HG03103 (cell line): ENCODE results near the gene EXOC4.

ENCODE experiments used
- ATAC-seq: cut with Tn5 transposase; IDR thresholded peaks from one replicate; pipeline ENCODE4 v1.9.1; 2021; ENCODE audit warnings: low read depth; ENCODE audit not compliant: unreplicated experiment

Gene EXOC4

GRCh38 chr7:133409966-133410365 is 157.1 kb downstream of the EXOC4 start:
- no peak for ATAC-seq

DNA sequence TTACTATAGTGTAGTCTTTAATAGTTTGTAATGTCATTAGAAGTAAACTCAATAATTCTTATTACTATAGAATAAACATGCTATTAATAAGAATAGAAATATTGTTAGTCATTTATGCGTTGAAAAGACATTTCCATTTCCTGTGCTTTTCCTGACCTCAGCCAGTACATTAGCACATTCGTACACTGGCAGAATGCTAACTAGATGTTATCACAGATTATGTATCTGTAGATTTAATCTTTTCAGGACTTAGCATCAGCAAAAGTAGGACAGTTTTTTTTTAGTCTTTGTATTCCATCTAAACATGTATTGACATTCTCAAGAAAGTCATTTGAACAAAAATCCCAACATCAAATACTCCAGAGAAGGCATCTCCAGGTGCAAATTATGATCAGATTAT is 158.5 kb downstream of the EXOC4 start:
- no peak for ATAC-seq

DNA sequence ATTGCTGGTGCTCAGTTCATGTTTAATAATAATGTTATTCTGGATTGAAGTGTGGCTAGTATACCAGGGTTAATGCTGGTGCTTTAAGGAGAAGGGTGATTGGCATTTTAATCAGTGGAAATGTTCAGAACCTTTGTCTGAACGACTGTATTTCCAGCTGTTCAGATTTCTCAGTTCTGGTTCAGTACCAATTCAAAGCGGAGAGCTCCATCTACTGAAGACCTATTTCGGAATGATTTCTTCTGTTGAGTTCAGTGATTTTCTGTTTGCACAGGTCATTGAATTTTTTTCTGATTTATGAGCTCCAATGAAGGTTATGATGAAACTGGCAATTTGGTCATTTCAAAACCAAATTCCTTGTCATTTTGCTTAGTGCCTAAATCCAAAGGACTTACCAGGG is 160.1 kb downstream of the EXOC4 start:
- no peak for ATAC-seq

GRCh38 chr7:133419041-133419440 is 166.2 kb downstream of the EXOC4 start:
- ATAC-seq = no peak

DNA sequence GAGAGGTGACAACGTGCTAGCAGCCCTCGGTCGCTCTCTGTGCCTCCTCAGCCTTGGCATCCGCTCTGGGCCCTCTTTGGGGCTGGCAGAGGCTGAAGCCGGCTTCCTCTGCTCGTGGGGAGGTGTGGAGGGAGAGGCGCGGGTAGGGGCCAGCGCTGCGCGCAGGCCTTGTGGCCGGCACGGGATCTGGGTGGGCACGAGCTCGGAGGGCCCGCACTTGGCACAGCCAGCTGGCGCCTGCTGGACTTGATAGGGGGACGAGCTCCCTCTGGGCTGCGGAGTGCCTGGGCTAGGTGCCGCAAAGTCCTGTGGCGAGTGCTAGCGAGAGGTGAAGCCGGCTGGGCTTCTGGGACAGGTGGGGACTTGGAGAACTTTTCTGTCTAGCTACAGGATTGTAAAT is 170.7 kb downstream of the EXOC4 start:
- no peak for ATAC-seq

GRCh38 chr7:133428326-133428725 is 175.4 kb downstream of the EXOC4 start:
- no peak for ATAC-seq

DNA sequence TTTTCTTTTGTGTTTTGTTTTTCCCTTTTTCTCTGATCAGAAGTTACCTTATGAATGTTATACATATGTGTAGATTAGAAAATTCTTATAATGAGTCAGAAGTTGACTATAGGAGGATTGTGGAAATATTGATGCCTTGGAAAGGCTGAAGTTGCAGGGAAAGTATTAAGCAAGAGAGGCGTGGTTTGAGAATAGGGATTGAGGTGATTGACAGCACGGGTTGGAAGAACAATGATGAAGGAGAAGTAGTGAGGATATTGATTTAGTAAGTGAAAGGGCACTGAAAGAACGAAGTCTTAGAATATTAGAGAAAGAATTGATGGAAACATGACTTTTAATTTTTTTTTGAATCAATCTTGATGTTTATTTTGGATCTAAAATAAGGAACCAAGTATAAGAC is 176.0 kb downstream of the EXOC4 start:
- no peak for ATAC-seq

GRCh38 chr7:133429371-133429770 is 176.5 kb downstream of the EXOC4 start:
- no peak for ATAC-seq

DNA sequence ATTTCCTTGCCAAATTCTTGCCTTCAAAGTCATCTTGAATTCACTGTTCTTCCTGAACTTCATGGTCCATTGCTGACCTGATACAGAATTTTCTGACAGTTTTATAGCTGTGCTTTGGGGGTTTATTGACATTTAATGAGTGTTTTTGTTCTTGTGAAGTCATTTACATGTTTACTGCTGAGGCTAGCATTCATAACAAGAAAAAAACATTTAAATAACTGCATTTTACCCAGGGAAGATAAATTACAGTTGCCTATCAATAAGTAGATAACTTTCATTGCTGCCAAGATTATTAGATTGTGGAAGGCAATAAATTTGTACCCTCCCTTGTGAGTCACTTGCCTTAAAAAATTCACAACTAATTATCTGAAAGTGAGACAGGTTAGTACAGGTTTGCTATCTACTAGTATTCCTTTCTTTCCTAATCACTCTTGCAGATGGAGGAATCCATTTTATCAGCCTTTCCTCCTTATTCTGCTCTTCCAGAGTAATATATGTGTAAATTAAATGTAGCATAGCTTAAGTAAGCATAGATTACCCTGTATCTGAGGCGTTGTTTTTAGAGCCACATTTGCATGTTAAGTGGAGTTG is 178.4 kb downstream of the EXOC4 start:
- ATAC-seq = no peak

DNA sequence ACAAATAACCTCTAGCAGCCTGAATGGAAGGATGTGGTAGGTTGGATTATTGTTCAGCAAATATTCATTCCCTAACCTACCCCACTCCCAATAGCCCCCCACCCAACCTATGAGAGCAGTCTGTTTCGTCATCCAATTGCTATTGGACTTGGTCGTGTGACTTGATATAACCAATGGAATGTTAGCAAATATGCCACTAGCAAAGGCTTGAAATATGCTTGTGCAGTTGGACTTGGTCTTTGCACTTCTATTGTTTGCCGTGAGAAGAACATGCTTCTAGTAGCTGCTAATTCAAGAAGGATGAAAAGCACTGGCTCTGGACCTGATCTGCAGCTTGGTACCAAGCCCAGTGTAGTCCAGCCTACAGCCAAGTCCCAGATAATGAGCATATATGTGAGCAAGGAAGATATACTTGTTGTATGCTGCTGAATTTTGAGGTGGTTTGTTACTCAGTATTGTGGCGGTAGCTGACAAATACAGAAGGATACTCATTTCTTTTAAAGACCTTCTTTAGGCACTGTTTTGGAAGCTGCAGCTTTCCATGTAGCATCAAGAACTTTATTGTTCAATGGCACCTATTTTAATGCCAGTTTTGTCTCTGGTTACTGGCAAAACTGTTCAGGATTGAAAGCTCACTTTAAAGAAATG is 180.4 kb downstream of the EXOC4 start:
- no peak for ATAC-seq

GRCh38 chr7:133434246-133434865 is 181.5 kb downstream of the EXOC4 start:
- no peak for ATAC-seq

DNA sequence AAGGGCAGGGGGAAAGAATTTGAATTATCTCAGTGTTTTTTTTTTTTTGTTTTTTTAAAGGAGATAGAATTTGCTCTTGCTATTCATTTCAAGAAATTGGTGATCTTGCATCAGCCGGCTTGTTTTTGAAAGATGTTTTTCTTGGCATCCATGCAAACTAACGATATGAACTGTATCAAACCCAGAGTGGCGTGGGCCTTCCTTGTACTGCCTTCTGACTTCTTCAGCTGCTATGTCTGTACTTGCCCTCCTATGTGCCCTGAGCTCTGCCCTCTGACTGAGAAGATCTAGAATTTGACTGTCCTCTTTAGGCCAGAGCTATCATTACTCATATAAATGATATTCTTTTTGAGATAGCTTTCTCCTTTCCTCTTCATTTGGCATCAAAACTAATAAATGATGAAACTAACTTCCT is 183.1 kb downstream of the EXOC4 start:
- ATAC-seq = no peak

DNA sequence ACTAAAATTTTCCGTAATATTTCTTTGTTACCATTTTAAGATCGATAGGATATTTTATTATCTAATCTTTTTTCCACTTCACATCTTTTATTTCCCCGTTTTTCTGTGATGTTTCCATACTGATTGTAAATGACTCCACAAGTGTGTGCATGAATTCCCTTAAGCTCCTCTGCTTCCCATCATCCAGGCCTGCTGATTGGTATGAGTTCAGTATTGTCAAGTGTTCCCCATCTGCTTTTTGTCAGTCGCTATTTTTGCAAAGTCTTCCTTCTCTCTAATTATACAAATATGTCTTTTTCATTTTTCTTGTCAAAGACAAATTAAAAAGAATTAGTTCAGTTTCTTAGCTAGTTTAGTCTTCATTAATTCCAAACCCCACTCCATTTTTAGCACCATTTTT is 184.7 kb downstream of the EXOC4 start:
- ATAC-seq = no peak

DNA sequence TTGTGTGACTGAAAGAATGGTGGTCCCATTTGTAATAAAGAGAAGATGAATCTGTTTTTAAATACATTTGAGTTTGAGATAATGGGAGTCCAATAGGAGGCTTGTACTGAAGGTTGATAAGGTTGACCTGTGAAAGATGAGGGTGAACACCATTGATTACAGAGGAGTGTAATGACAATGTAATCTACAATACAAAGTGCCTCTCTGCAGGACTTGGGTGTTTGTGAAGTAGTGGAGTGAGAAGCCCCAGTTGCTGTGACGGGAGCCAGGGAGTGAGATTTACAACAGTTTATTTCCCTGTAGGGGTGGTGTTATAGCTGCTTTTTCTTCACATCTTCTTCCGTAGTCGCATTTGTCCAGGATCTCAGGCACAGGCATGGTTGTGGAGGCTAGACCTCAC is 189.9 kb downstream of the EXOC4 start:
- no peak for ATAC-seq

GRCh38 chr7:133445617-133446016 is 192.7 kb downstream of the EXOC4 start:
- ATAC-seq = no peak

GRCh38 chr7:133448012-133448411 is 195.1 kb downstream of the EXOC4 start:
- no peak for ATAC-seq

GRCh38 chr7:133452577-133452976 is 199.7 kb downstream of the EXOC4 start:
- ATAC-seq = no peak

DNA sequence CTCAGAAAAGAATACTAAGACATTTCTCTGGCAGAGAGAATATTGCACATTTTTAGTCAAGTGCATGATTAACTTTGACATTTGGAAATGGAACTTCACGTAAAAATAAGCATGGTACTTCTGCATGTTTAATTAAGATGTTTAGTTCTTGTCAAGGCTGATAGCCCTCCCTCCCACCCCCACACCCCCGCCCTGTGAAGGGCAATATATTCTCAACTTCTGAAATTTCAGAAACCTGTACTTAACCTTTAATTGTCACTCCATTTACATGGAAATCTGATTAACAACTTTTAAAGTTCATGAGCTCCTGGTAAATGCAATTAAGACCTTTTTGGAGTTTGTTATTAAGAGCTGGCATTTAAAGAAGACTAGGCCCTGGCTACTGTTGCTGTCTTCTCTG is 205.8 kb downstream of the EXOC4 start:
- ATAC-seq = no peak

DNA sequence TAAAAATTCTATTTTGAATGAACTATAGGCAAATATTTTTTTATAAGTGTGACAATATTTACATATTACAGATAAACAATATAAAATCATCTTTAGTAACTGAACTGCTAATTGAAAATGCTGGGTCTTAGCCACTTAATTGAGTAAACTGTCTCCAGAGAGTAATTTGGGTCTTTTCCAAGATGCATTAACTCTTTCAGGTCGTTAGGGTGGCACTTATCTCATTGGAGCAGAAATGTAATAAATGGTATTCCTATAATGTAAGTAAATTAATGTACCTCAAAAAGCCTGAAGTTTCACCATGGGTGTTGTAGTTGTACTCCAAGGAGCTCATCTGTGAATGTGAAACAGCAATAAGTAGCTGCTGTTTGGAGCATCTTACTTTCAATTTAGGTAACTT is 208.5 kb downstream of the EXOC4 start:
- ATAC-seq = no peak

- no peak for ATAC-seq
These were observed 222.8 kb downstream of the EXOC4 start for GRCh38 chr7:133475655-133476054.

DNA sequence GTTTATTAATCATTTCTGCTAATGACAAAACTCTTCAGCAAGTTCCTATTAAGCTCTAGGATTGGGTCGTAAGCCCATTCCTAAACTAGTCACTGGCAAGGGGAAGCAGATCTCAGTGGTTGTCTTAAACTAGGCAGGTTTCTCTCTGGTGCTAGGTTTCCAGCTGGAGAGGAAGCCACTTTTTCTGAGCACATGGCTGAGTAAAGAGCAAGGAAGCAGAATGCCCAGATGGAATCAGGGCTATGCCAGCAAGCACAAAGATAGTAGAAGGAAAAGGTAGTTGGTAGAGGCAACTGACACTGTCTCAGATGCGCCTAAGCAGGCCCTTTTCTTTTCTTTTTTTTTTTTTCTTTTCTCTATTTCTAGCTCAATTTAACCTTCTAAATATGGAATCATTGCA is 224.9 kb downstream of the EXOC4 start:
- no peak for ATAC-seq

DNA sequence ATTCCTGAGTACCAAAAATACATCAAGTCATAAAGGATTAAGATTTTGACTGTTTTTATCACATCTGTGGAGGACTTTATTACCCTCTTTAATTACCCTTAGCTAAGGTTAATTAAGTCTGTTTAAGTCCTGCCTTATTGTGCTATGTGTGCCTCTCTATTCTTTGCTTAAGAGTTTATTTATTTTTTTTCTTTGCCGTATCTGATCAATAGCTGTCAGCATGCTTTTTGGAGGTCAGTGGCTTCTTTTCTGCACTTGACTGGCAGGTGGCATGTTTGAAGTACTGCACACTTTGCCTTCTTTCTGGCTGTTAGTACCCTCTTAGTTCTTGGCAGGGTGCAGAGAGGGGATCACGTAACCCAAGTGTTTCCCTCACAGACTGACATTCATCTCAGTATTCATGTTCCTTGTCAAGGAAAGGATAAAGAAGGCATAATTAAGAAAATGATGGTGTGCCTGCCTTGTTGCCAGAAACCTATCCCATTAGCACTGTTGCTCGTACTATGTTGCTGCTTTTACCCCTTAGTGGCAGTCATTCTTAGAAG is 225.8 kb downstream of the EXOC4 start:
- ATAC-seq = no peak
